CD4-positive, alpha-beta T cell treated with Interleukin-4 for 1 hour (primary cell): ENCODE results near the gene ZFAND4.
"Not testable (repeated sequence)": the region's sequence is repeated elsewhere in the genome, so short reads cannot be mapped to it uniquely, and the experiment has no call there.

Experiments
- DNase-seq, 2 donors: peaks; one replicate each; pipeline ENCODE4 v3.0.0-alpha.2; 2020 to 2022

ZFAND4 gene

DNA sequence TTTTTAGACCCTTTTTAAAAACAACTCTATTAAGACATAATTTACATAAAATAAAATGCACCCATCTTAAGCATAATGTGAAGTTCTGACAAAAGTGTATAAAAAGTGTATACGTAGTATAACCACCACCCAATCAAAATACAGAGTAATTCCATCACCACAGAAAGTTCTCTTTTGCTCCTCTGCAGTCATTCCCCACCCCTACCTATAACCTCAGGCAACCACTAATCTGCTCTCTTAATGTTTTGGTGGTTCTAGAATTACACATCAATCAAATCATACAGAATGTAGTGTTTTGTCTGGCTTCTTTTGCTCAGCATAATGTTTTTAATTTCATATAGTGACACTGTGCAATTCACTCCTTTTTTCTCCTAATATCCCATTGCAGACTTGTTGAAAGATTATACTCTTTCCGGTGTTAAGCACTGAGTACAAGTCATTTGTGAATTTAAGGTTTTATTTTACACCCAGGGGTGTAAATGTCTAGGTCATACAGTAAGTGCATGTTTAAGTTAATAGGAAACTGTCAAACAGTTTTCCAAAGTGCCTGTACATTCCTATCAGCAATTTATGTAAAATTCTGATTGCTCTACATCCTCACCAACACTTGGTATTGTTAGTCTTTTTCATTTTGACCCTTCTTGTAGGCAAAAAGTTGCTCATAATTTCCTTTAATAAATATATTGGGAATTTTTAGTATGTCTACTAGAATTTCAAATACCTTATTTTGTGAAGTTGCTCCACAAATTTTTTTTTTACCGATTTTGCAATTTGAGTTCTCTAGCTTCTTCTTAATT, 86.3 kb downstream of the ZFAND4 start:
- no peak for DNase-seq

DNA sequence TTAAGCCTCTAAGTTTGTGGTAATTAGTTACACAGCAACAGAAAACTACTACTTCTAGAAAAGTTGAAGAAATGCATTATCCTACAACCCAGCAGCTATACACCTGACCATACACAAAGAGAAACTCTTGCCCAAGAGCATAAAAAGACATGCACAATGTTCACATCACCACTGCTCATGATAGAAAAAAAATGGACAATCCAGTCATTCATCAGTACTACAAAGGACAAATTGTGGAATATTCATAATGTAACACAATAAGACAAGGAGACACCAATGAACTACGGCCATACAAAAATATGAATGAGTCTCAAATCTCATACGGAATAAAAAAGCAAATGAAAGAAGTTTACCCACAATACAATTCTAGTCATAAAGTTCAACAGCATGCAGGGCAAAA, 87.4 kb downstream of the ZFAND4 start:
- DNase-seq = no peak

- DNase-seq = no peak
These were observed 90.2 kb downstream of the ZFAND4 start for GRCh38 chr10:45582386-45582781.

- DNase-seq = no peak
These were observed 90.8 kb downstream of the ZFAND4 start for GRCh38 chr10:45581582-45582385.

GRCh38 chr10:45581216-45581549, 91.4 kb downstream of the ZFAND4 start:
- no peak for DNase-seq

GRCh38 chr10:45580371-45581215, 92.0 kb downstream of the ZFAND4 start:
- DNase-seq = peak; percentile 13 to 47

GRCh38 chr10:45578384-45578971, 94.1 kb downstream of the ZFAND4 start:
- DNase-seq = no peak

- DNase-seq = no peak
These were observed 96.5 kb downstream of the ZFAND4 start for GRCh38 chr10:45575966-45576597.

DNA sequence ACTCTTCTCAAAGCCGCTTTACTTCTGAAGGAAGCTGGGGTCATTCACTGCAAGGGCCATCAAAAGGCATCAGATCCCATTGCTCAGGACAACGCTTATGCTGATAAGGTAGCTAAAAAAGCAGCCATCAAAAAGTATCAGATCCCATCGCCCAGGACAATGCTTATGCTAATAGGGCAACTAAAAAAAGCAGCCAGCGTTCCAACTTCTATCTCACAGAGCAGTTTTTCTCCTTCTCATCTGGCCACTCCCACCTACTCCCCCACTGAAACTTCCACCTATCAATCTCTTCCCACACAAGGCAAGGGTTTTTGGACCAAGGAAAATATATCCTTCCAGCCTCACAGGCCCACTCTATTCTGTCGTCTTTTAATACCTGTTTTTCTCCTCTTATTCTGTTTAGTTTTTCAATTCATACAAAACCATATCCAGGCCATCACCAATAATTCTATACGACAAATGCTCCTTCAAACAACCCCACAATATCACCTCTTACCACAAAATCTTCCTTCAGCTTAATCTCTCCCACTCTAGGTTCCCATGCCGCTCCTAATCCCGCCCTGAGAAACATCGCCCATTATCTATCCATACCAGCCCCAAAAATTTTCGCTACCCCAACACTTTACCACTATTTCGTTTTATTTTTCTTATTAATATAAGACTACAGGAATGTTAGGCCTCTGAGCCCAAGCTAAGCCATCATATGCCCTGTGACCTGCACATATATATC, 97.4 kb downstream of the ZFAND4 start:
- DNase-seq = not testable (repeated sequence)

- no peak for DNase-seq
These were observed 103.1 kb downstream of the ZFAND4 start for GRCh38 chr10:45569471-45569870.

- no peak for DNase-seq
These were observed 106.2 kb downstream of the ZFAND4 start for GRCh38 chr10:45566415-45566814.
